Measurements from ENCODE around the gene CHRND.

DNA sequence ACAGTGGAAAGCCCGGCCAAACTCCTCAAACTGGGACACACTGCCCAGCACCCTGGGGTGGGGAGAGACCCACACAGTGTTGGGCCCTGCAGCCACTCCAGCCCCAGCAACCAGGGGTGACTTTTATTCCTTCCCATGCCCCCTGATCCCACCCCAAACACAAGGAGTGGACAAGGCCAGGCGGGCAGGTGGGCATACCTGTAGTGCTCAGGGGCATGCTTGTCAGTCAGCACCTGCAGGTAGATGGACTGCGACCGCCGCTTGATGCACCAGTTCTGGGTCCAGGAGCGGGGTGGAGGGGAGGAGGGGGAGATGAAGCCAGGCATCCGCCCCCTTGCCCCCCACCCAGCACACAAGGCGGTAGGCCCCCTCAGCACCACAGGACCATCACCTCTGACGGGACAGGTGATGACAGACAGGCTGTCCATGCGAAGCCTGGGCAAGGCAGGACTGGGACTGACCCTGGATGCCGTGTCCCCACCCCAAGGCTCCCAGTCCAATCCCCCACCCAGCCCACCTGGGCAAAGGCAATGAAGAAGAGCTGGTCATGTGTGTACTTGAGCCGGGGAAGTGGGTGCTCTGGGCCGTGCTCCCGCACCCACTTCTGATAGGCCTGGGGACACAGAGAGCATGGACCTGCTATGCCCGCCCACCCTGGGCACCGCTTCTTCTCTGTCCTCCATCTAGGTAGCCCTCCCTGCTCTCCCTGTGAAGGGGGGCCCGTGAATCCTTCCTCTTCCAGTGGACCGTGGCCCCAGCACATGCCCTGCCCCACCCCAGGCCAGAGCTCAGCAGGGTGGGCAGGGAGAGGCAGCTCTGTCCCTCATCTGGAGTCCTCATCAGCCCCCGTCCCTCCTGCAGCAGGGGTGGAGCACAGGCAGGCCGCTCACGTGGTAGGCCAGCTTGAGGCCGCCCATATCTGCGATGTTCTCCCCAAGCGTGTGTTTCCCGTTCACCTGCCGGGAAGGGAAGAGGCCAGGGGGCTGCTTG lies 45.5 kb upstream of the CHRND start:
- TF ChIP-seq, protein P1, sequence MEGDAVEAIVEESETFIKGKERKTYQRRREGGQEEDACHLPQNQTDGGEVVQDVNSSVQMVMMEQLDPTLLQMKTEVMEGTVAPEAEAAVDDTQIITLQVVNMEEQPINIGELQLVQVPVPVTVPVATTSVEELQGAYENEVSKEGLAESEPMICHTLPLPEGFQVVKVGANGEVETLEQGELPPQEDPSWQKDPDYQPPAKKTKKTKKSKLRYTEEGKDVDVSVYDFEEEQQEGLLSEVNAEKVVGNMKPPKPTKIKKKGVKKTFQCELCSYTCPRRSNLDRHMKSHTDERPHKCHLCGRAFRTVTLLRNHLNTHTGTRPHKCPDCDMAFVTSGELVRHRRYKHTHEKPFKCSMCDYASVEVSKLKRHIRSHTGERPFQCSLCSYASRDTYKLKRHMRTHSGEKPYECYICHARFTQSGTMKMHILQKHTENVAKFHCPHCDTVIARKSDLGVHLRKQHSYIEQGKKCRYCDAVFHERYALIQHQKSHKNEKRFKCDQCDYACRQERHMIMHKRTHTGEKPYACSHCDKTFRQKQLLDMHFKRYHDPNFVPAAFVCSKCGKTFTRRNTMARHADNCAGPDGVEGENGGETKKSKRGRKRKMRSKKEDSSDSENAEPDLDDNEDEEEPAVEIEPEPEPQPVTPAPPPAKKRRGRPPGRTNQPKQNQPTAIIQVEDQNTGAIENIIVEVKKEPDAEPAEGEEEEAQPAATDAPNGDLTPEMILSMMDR (IDR thresholded peaks at IDR 0.05; ENCODE audit: low read depth, low read length) = no peak
- TF ChIP-seq, protein P2, sequence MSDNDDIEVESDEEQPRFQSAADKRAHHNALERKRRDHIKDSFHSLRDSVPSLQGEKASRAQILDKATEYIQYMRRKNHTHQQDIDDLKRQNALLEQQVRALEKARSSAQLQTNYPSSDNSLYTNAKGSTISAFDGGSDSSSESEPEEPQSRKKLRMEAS (IDR thresholded peaks at IDR 0.05; ENCODE audit: low read depth, low read length) = no peak
- no peak for TF ChIP-seq POLR2A (IDR thresholded peaks at IDR 0.05; ENCODE audit: extremely low read depth, insufficient read length)

Data from NB4 (cell line).